LNCaP clone FGC (cell line): Measurements from ENCODE around the gene FASN.

ENCODE experiments used
- DNase-seq: peaks from one replicate; pipeline ENCODE4 v3.0.0-alpha.2; 2011; ENCODE audit warnings: low read depth
- H3K4me3 ChIP-seq: 2 replicates; pipeline ENCODE4 v1.5.1; 2011; ENCODE audit warnings: mild to moderate bottlenecking, low read depth, low read length, control low read depth
- TF ChIP-seq, protein P1 (sequence below): IDR thresholded peaks from 2 replicates; pipeline ENCODE4 v1.5.1; 2012; ENCODE audit warnings: mild to moderate bottlenecking; ENCODE audit not compliant: control insufficient read depth, insufficient read depth; ENCODE audit errors: extremely low read depth

FASN gene

DNA sequence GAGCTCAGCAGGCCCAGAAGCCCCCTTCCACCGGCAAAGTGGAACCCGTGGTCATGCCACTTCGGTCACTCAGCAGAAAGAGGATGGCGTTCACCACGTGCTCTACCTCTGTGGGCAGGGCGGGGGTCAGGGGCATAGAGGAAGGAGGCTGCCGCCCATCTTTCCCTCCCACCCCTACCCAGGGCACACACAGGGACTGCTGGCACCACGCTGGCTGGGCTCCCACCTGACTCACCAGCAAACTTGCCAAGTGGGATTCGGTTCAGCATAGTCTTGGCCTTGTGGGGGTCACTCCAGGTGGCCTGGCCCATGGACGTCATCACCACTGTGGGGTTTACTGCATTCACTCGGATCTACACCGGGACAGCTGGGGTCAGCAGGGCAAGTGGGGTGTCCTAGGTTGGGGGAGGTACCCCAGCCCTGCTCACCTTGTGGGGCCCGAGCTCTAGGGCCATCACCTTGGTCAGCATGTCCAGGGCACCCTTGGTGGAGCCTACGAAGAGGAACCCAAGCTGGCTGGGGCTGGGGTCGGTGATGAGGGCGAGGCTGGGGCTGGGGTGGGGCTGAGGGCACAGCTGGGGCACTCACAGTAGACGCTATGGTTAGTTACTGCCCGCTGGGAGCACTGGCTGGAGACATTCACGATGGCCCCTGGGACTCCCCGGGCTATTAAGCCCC is 61.9 kb downstream of the FASN start:
- peak overlapping the region; percentile 87 for H3K4me3 ChIP-seq
- TF ChIP-seq, protein P1, sequence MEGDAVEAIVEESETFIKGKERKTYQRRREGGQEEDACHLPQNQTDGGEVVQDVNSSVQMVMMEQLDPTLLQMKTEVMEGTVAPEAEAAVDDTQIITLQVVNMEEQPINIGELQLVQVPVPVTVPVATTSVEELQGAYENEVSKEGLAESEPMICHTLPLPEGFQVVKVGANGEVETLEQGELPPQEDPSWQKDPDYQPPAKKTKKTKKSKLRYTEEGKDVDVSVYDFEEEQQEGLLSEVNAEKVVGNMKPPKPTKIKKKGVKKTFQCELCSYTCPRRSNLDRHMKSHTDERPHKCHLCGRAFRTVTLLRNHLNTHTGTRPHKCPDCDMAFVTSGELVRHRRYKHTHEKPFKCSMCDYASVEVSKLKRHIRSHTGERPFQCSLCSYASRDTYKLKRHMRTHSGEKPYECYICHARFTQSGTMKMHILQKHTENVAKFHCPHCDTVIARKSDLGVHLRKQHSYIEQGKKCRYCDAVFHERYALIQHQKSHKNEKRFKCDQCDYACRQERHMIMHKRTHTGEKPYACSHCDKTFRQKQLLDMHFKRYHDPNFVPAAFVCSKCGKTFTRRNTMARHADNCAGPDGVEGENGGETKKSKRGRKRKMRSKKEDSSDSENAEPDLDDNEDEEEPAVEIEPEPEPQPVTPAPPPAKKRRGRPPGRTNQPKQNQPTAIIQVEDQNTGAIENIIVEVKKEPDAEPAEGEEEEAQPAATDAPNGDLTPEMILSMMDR, result no peak
- no peak for DNase-seq

DNA sequence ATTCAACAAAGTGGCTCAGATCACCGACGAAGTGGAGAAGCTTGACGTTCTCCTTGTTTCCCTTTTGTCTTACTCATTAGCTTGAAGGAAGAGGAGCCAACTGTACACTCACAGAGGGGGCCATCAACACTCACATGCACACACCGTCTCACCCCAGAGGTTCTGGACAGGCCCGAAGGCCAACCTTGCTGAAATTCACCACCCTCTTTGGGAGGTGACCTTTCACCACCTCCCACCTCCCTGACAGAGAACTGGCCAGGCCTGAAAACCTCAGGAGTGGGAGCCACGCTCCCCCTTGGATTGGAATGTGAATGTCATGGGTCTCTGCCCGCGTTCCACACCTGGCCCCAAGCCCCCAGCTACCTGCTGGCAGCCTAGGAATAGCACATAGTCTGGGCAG is 62.5 kb downstream of the FASN start:
- no peak for DNase-seq
- TF ChIP-seq, protein P1, result no peak
- no peak overlapping the region for H3K4me3 ChIP-seq

DNA sequence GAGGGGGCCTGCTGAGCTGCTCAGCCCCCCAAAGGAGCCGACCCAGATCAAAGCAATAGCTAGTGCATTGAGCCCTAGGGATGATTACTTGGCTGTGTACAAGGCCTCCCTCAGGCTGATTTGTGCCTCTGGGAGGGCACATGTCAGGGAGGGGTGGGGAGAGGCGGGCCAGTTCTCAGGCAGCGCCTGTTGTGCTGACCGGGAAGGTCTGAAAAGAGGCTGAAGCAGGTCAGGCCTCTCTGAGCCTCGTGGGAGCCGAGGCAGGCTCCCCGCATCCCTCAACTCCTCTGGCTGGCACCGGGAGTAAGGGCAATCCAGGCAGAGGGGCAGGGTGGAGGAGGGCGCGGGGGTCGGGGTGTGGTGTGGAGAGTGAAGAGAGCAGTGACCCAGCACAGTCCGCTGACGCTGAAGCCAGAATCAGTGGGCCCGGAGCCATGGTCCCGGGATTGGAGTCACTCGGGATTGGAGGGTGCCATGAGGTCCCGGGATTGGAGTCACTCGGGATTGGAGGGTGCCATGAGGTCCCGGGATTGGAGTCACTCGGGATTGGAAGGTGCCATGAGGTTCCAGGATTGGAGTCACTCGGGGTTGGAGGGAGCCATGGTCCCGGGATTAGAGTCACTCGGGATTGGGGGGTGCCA is 63.5 kb downstream of the FASN start:
- TF ChIP-seq, protein P1, result no peak
- no peak for DNase-seq
- no peak overlapping the region for H3K4me3 ChIP-seq

DNA sequence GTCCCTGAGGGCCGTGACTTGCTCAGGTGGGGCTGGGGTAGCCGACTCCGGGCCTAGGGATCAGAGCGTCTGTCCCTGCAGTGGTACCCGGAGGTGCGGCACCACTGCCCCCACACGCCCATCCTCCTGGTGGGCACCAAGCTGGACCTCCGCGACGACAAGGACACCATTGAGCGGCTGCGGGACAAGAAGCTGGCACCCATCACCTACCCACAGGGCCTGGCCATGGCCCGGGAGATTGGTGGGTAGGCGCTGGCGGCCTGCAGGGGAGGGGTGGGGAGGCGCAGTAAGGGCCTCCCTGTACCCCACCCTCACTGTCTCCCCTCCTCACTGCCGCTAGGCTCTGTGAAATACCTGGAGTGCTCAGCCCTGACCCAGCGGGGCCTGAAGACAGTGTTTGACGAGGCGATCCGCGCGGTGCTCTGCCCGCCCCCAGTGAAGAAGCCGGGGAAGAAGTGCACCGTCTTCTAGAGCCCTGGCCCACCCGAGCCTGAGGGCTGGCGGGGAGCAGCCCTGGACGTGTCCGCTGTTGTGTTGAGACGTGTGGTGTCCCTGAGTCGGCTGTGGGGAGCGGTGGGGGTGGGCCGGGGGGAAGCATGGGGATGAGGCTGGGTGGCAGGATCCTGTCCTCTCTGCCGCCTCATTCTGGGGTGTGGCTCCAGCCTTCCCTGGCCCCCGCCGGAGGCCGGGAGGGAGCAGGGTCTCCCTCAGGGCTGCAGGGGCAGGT is 64.5 kb downstream of the FASN start:
- TF ChIP-seq, protein P1, result no peak

DNA sequence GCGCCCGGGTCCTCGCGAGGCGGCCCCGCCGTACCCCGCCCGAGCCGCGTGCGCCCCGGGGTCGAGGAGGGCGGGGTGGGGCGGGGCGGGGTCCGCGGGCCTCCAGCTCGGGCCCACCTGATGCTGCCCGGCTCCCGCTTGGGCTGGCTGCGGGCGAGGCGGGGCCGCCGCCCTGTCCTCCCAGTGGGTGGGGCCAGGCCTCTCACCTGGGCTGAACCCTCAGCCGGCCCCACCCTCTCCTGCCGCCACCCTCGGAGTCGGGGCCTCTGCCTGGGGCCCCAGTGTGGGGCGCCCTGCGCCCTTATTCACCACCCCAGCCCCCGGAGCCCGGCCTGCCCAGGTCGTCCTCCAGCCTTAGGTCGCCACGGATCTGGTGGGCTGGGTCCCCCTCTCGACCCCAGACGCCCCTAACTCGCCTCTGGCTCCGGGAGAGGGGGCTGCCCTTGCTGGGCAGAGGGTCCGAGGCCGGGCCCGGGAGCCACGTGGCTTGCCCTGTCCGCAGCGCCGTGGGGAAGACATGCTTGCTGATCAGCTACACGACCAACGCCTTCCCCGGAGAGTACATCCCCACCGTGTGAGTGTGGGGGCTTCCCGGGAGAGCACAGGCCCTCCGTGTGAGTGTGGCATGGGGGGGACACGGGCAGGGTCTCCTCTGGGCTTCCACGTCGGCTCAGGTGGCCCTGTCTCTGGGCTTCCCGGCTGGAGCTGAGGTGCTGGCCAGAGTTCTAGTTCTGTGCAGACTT is 66.0 kb downstream of the FASN start:
- TF ChIP-seq, protein P1, result no peak
- no peak for DNase-seq
- peak overlapping the region; percentile 78 for H3K4me3 ChIP-seq

More for the DNA sequence above, 64.5 kb downstream of the FASN start:
- DNase-seq, result no peak
- H3K4me3 ChIP-seq, result no peak overlapping the region

DNA sequence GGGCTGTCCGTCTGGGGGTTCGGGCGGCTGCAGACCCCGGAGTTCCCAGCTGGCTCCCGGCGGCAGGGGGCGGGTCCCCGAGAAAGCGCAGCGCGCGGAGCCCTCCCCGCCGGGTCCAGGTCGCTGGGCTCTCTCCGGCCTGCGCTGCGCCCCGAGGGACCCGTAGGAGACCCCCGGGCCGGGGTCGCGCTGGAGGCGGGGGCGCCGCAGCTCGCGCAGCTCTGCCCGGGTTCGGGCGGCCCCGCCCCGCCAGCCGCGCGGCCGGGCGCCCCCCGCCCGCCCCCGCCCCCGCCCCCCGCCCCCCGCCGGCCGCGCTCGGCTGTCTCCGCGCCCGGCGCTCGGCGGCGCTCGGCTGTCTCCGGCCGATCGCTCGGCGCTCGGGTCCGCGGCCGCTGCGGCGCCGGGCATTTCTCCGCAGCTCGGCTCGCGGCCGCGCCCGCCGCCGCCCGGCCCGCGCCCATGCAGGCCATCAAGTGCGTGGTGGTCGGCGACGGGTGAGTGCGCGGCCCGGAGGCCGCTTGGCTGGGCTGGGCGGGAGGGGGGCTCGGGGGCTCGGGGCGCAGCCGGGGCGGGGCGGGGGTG is 66.6 kb downstream of the FASN start, which contains the start of gene RAC3:
Gene RAC3, plus strand, starts transcription at position 376 of the 582 bp plus-strand sequence. Its CDS starts 84 bp downstream, at position 460.
- no peak for DNase-seq
- H3K4me3 ChIP-seq, result peak within 1 kb of the TSS; percentile 78
- TF ChIP-seq, protein P1, result no peak
